Spleen (tissue), 7 donors: ENCODE results near the gene RTKN.

ENCODE experiments used
- POLR2A ChIP-seq, 3 donors: fragments of 450-650 bp; IDR thresholded peaks; one replicate each; pipeline ENCODE4 v1.5.1; 2017; ENCODE audit warnings: antibody characterized with exemption in 3 of 3, mild to moderate bottlenecking in 1 of 3
- TF ChIP-seq, protein P1 (sequence below), 11 experiments: fragments of 200-600 bp in 7 of 11; fragments of 450-650 bp in 4 of 11; sonication (generic) in 4 of 11; IDR thresholded peaks in 8 of 11; conservative IDR thresholded peaks in 3 of 11; 1 replicate in 7 of 11; 2 replicates in 4 of 11; pipeline versions ENCODE4 v1.4.0 to v1.8.0; 2016 to 2021; ENCODE audit warnings: antibody characterized with exemption in 11 of 11, inconsistent platforms in 4 of 11, mild to moderate bottlenecking in 1 of 11
- donor health status: DM: no; HTN: no; CAD: no; lungs with moderate emphysema.
- donor health status: DM: no; HTN: no; CAD: no.
- donor health status: DM: no; HTN: no; CAD: no.

DNA sequence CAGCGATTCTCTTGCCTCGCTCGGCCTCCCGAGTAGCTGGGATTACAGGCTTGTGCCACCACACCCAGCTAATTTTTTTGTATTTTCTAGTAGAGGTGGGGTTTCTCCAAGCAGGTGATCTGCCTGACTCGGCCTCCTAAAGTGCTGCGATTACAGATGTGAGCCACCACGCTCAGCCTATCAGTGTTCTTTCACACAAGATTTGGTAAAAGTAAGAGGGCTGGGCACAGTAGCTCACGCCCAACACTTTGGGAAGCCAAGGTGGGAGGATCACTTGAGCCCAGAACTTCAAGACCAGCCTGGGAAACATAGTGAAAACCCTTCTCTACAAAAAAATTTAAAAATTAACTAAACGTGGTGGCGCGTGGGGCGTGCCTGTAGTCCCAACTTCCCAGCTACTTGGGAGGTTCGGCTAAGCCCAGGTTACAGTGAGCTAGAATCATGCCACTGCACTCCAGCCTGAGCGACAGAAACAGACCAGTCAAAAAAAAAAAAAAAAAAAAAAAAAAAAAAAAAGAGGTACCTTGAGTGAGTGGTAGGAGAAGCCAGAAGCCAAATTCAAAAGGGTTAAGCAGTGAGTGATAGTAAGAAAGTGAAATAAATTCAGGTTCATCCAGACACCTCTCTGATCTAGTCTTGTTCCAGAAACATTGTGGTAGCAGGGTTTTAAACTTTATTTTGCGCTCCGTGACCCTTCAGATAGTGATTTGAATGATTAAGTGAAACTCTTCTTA lies 29.8 kb upstream of the RTKN start:
- TF ChIP-seq, protein P1, sequence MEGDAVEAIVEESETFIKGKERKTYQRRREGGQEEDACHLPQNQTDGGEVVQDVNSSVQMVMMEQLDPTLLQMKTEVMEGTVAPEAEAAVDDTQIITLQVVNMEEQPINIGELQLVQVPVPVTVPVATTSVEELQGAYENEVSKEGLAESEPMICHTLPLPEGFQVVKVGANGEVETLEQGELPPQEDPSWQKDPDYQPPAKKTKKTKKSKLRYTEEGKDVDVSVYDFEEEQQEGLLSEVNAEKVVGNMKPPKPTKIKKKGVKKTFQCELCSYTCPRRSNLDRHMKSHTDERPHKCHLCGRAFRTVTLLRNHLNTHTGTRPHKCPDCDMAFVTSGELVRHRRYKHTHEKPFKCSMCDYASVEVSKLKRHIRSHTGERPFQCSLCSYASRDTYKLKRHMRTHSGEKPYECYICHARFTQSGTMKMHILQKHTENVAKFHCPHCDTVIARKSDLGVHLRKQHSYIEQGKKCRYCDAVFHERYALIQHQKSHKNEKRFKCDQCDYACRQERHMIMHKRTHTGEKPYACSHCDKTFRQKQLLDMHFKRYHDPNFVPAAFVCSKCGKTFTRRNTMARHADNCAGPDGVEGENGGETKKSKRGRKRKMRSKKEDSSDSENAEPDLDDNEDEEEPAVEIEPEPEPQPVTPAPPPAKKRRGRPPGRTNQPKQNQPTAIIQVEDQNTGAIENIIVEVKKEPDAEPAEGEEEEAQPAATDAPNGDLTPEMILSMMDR (IDR thresholded peaks at IDR 0.05 in 8 of 11, conservative IDR thresholded peaks at IDR 0.05 in 3 of 11) = no peak
- no peak for TF ChIP-seq POLR2A (IDR thresholded peaks at IDR 0.05)
